A549 treated with Hydrocortisone at 1 μM for 4 hours (cell line): ENCODE results near the gene CDC42EP1. TPM values are rescaled to one million over a fixed set of nuclear protein-coding genes. Genes with fewer than 3 reads are reported as not detected.

ENCODE experiments used
- total RNA-seq: library from RNA; stranded (reverse); fragments of 200-300 nt; extraction: Qiagen RNA extraction; gene quantifications from 5 replicates; pipeline ENCODE4 v1.2.3, GENCODE V29; 2022

CDC42EP1 gene
- 24.7 to 33.4 TPM (median 31.0 TPM) in 5 replicates for total RNA-seq

GRCh38 chr22:37559901-37560607 lies at the start of gene CDC42EP1:
CDC42EP1 (plus strand) TSS chr22:37560480; CDS start chr22:37566350, 5,870 bp downstream.

GRCh38 chr22:37519268-37520195 lies 40.7 kb upstream of the CDC42EP1 start, which contains the start of gene CARD10:
CARD10 (minus strand) TSS chr22:37519415; CDS start chr22:37519200, 215 bp downstream.

GRCh38 chr22:37608477-37609239 lies 48.4 kb downstream of the CDC42EP1 start, which contains the start of gene GGA1:
GGA1 (plus strand) TSS chr22:37608834; CDS start chr22:37608861, 27 bp downstream.

Other genes starting within 250 kb of the CDC42EP1 start
- gene ELFN2, start 133.0 kb upstream of the CDC42EP1 start, total RNA-seq, result 5.8 to 6.7 TPM (median 6.2 TPM) in 5 replicates
- 0.70 to 2.6 TPM (median 1.6 TPM) in 5 replicates for gene MFNG, start 74.1 kb upstream of the CDC42EP1 start, total RNA-seq
- 26.3 to 31.6 TPM (median 30.6 TPM) in 5 replicates for gene CARD10, start 41.1 kb upstream of the CDC42EP1 start, total RNA-seq
- gene LGALS2, start 19.6 kb downstream of the CDC42EP1 start, total RNA-seq, result 0.22 to 0.28 TPM (median 0.23 TPM) in 3 of 5 replicates, not detected in the others
- gene GGA1, start 48.4 kb downstream of the CDC42EP1 start, total RNA-seq, result 19.6 to 22.4 TPM (median 22.0 TPM) in 5 replicates
- gene SH3BP1, start 79.2 kb downstream of the CDC42EP1 start, total RNA-seq, result 1.3 to 2.0 TPM (median 1.8 TPM) in 5 replicates
- 12.8 to 17.5 TPM (median 16.2 TPM) in 5 replicates for gene PDXP, start 98.2 kb downstream of the CDC42EP1 start, total RNA-seq
- 1,132 to 1,345 TPM (median 1,296 TPM) in 5 replicates for gene LGALS1, start 115.2 kb downstream of the CDC42EP1 start, total RNA-seq
- gene NOL12, start 125.9 kb downstream of the CDC42EP1 start, total RNA-seq, result 23.6 to 28.3 TPM (median 26.4 TPM) in 5 replicates
- gene TRIOBP, start 136.6 kb downstream of the CDC42EP1 start, total RNA-seq, result 28.2 to 37.4 TPM (median 34.9 TPM) in 5 replicates
- 2.8 to 4.3 TPM (median 3.2 TPM) in 5 replicates for gene GCAT, start 247.5 kb downstream of the CDC42EP1 start, total RNA-seq